ENCODE data around the gene CALCR.

The CALCR gene

GRCh38 chr7:93559639-93560491 lies 14.7 kb downstream of the CALCR start:
- no peaks in the 10 kb centered on the region for H3K9me3 ChIP-seq (ENCODE audit: control insufficient read depth in 2 of 2, low read length in 2 of 2)
- no peak overlapping the region for H3K9ac ChIP-seq (ENCODE audit: low read length in 2 of 2)
- H3K27ac ChIP-seq (ENCODE audit: low read length) = no peak overlapping the region
- H3K4me3 ChIP-seq (ENCODE audit: low read length in 2 of 2) = no peak overlapping the region
- H3K27me3 ChIP-seq (ENCODE audit: control insufficient read depth in 1 of 2, insufficient read depth in 2 of 2, low read length in 2 of 2) = no peaks in the 10 kb centered on the region
- no peaks in the 10 kb centered on the region for H3K36me3 ChIP-seq (ENCODE audit: control insufficient read depth in 2 of 2, insufficient read depth in 2 of 2, low read length in 2 of 2)
- H3K4me1 ChIP-seq (ENCODE audit: control insufficient read depth, insufficient read depth, low read length) = no peaks in the 10 kb centered on the region

- H3K36me3 ChIP-seq (ENCODE audit: control insufficient read depth in 2 of 2, insufficient read depth in 2 of 2, low read length in 2 of 2) = no peaks in the 10 kb centered on the region
- no peak overlapping the region for H3K9ac ChIP-seq (ENCODE audit: low read length in 2 of 2)
- H3K4me1 ChIP-seq (ENCODE audit: control insufficient read depth, insufficient read depth, low read length) = no peaks in the 10 kb centered on the region
- no peak overlapping the region for H3K27ac ChIP-seq (ENCODE audit: low read length)
- H3K27me3 ChIP-seq (ENCODE audit: control insufficient read depth in 1 of 2, insufficient read depth in 2 of 2, low read length in 2 of 2) = no peaks in the 10 kb centered on the region
- no peak overlapping the region for H3K4me3 ChIP-seq (ENCODE audit: low read length in 2 of 2)
- no peaks in the 10 kb centered on the region for H3K9me3 ChIP-seq (ENCODE audit: control insufficient read depth in 2 of 2, low read length in 2 of 2)
These were observed 15.6 kb downstream of the CALCR start for GRCh38 chr7:93558705-93559614.

GRCh38 chr7:93551931-93552330 lies 22.6 kb downstream of the CALCR start:
- Histone ChIP-seq H3K27ac (ENCODE audit: low read length) (no peak overlapping the region), H3K9ac (ENCODE audit: low read length in 2 of 2) (no peak overlapping the region), H3K36me3 (ENCODE audit: control insufficient read depth in 2 of 2, insufficient read depth in 2 of 2, low read length in 2 of 2) (no peaks in the 10 kb centered on the region), H3K4me1 (ENCODE audit: control insufficient read depth, insufficient read depth, low read length) (no peaks in the 10 kb centered on the region), H3K4me3 (ENCODE audit: low read length in 2 of 2) (no peak overlapping the region), H3K27me3 (ENCODE audit: control insufficient read depth in 1 of 2, insufficient read depth in 2 of 2, low read length in 2 of 2) (no peaks in the 10 kb centered on the region), H3K9me3 (ENCODE audit: control insufficient read depth in 2 of 2, low read length in 2 of 2) (no peaks in the 10 kb centered on the region)

GRCh38 chr7:93551063-93551895 lies 23.2 kb downstream of the CALCR start:
- Histone ChIP-seq H3K27me3 (ENCODE audit: control insufficient read depth in 1 of 2, insufficient read depth in 2 of 2, low read length in 2 of 2) (no peaks in the 10 kb centered on the region), H3K27ac (ENCODE audit: low read length) (no peak overlapping the region), H3K9me3 (ENCODE audit: control insufficient read depth in 2 of 2, low read length in 2 of 2) (no peaks in the 10 kb centered on the region), H3K4me3 (ENCODE audit: low read length in 2 of 2) (no peak overlapping the region), H3K4me1 (ENCODE audit: control insufficient read depth, insufficient read depth, low read length) (no peaks in the 10 kb centered on the region), H3K9ac (ENCODE audit: low read length in 2 of 2) (no peak overlapping the region), H3K36me3 (ENCODE audit: control insufficient read depth in 2 of 2, insufficient read depth in 2 of 2, low read length in 2 of 2) (no peaks in the 10 kb centered on the region)

GRCh38 chr7:93547716-93548115 lies 26.8 kb downstream of the CALCR start:
- H3K9me3 ChIP-seq (ENCODE audit: control insufficient read depth in 2 of 2, low read length in 2 of 2) = no peaks in the 10 kb centered on the region

GRCh38 chr7:93544691-93545090 lies 29.8 kb downstream of the CALCR start:
- Histone ChIP-seq H3K27me3 (ENCODE audit: control insufficient read depth in 1 of 2, insufficient read depth in 2 of 2, low read length in 2 of 2) (no peaks in the 10 kb centered on the region), H3K27ac (ENCODE audit: low read length) (no peak overlapping the region), H3K4me3 (ENCODE audit: low read length in 2 of 2) (no peak overlapping the region), H3K4me1 (ENCODE audit: control insufficient read depth, insufficient read depth, low read length) (no peaks in the 10 kb centered on the region), H3K9ac (ENCODE audit: low read length in 2 of 2) (no peak overlapping the region), H3K36me3 (ENCODE audit: control insufficient read depth in 2 of 2, insufficient read depth in 2 of 2, low read length in 2 of 2) (no peaks in the 10 kb centered on the region), H3K9me3 (ENCODE audit: control insufficient read depth in 2 of 2, low read length in 2 of 2) (no peaks in the 10 kb centered on the region)

More at GRCh38 chr7:93547716-93548115, 26.8 kb downstream of the CALCR start:
- Histone ChIP-seq H3K27ac (ENCODE audit: low read length) (no peak overlapping the region), H3K4me3 (ENCODE audit: low read length in 2 of 2) (no peak overlapping the region), H3K27me3 (ENCODE audit: control insufficient read depth in 1 of 2, insufficient read depth in 2 of 2, low read length in 2 of 2) (no peaks in the 10 kb centered on the region), H3K36me3 (ENCODE audit: control insufficient read depth in 2 of 2, insufficient read depth in 2 of 2, low read length in 2 of 2) (no peaks in the 10 kb centered on the region), H3K4me1 (ENCODE audit: control insufficient read depth, insufficient read depth, low read length) (no peaks in the 10 kb centered on the region), H3K9ac (ENCODE audit: low read length in 2 of 2) (no peak overlapping the region)

- H3K27ac ChIP-seq (ENCODE audit: low read length) = no peak overlapping the region
- no peaks in the 10 kb centered on the region for H3K9me3 ChIP-seq (ENCODE audit: control insufficient read depth in 2 of 2, low read length in 2 of 2)
- H3K36me3 ChIP-seq (ENCODE audit: control insufficient read depth in 2 of 2, insufficient read depth in 2 of 2, low read length in 2 of 2) = no peaks in the 10 kb centered on the region
- H3K4me1 ChIP-seq (ENCODE audit: control insufficient read depth, insufficient read depth, low read length) = no peaks in the 10 kb centered on the region
- no peaks in the 10 kb centered on the region for H3K27me3 ChIP-seq (ENCODE audit: control insufficient read depth in 1 of 2, insufficient read depth in 2 of 2, low read length in 2 of 2)
- no peak overlapping the region for H3K4me3 ChIP-seq (ENCODE audit: low read length in 2 of 2)
- no peak overlapping the region for H3K9ac ChIP-seq (ENCODE audit: low read length in 2 of 2)
These were observed 36.5 kb downstream of the CALCR start for GRCh38 chr7:93538061-93538460.

- no peaks in the 10 kb centered on the region for H3K27me3 ChIP-seq (ENCODE audit: control insufficient read depth in 1 of 2, insufficient read depth in 2 of 2, low read length in 2 of 2)
- H3K9me3 ChIP-seq (ENCODE audit: control insufficient read depth in 2 of 2, low read length in 2 of 2) = no peaks in the 10 kb centered on the region
- H3K9ac ChIP-seq (ENCODE audit: low read length in 2 of 2) = no peak overlapping the region
- H3K4me3 ChIP-seq (ENCODE audit: low read length in 2 of 2) = no peak overlapping the region
- no peaks in the 10 kb centered on the region for H3K36me3 ChIP-seq (ENCODE audit: control insufficient read depth in 2 of 2, insufficient read depth in 2 of 2, low read length in 2 of 2)
- H3K27ac ChIP-seq (ENCODE audit: low read length) = no peak overlapping the region
- no peaks in the 10 kb centered on the region for H3K4me1 ChIP-seq (ENCODE audit: control insufficient read depth, insufficient read depth, low read length)
These were observed 38.9 kb downstream of the CALCR start for GRCh38 chr7:93535616-93536015.

- no peak overlapping the region for H3K27ac ChIP-seq (ENCODE audit: low read length)
- H3K27me3 ChIP-seq (ENCODE audit: control insufficient read depth in 1 of 2, insufficient read depth in 2 of 2, low read length in 2 of 2) = no peaks in the 10 kb centered on the region
- H3K9me3 ChIP-seq (ENCODE audit: control insufficient read depth in 2 of 2, low read length in 2 of 2) = no peaks in the 10 kb centered on the region
- no peaks in the 10 kb centered on the region for H3K36me3 ChIP-seq (ENCODE audit: control insufficient read depth in 2 of 2, insufficient read depth in 2 of 2, low read length in 2 of 2)
- no peak overlapping the region for H3K9ac ChIP-seq (ENCODE audit: low read length in 2 of 2)
- no peak overlapping the region for H3K4me3 ChIP-seq (ENCODE audit: low read length in 2 of 2)
- H3K4me1 ChIP-seq (ENCODE audit: control insufficient read depth, insufficient read depth, low read length) = no peaks in the 10 kb centered on the region
These were observed 43.8 kb downstream of the CALCR start for GRCh38 chr7:93530701-93531100.

- Histone ChIP-seq H3K27ac (ENCODE audit: low read length) (no peak overlapping the region), H3K36me3 (ENCODE audit: control insufficient read depth in 2 of 2, insufficient read depth in 2 of 2, low read length in 2 of 2) (no peaks in the 10 kb centered on the region), H3K9me3 (ENCODE audit: control insufficient read depth in 2 of 2, low read length in 2 of 2) (no peaks in the 10 kb centered on the region), H3K4me1 (ENCODE audit: control insufficient read depth, insufficient read depth, low read length) (no peaks in the 10 kb centered on the region), H3K9ac (ENCODE audit: low read length in 2 of 2) (no peak overlapping the region), H3K4me3 (ENCODE audit: low read length in 2 of 2) (no peak overlapping the region), H3K27me3 (ENCODE audit: control insufficient read depth in 1 of 2, insufficient read depth in 2 of 2, low read length in 2 of 2) (no peaks in the 10 kb centered on the region)
These were observed 57.7 kb downstream of the CALCR start for GRCh38 chr7:93516834-93517233.
